Stimulated activated CD8-positive, alpha-beta memory T cell treated with anti-CD3 and anti-CD28 coated beads, Interleukin-12 subunit alpha, Interleukin-12 subunit beta, amount 100 ng/mL, for 24 hours (primary cell): ENCODE data around the gene BRF1.

Experiments
- DNase-seq: peaks from one replicate; pipeline ENCODE4 v3.0.0-alpha.2; 2020; ENCODE audit errors: extremely low read depth

Gene BRF1

GRCh38 chr14:105211086-105211757 is 89.6 kb downstream of the BRF1 start:
- DNase-seq = no peak

GRCh38 chr14:105210266-105211025 is 90.4 kb downstream of the BRF1 start:
- DNase-seq = no peak

DNA sequence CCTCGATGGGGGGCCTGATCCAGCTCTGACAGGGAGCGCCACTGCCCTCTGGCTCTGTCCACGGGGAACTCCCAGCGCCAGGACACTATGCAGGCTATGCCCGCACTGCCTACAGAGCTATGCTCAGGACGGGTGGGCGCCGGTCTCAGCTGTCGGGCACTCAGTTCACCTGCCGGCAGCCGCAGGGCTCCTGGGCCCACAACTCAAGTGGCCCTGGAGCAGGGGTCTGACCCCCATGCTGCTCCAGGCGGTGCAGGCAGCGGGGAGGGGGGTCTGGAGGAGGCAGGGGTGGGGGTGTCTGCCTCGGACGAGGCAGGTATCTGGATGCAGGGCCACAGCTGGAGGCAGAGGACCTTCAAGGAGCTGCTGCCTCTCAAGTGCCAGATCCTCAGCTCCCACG is 91.2 kb downstream of the BRF1 start:
- no peak for DNase-seq

- no peak for DNase-seq
These were observed 91.7 kb downstream of the BRF1 start for GRCh38 chr14:105209091-105209490.

DNA sequence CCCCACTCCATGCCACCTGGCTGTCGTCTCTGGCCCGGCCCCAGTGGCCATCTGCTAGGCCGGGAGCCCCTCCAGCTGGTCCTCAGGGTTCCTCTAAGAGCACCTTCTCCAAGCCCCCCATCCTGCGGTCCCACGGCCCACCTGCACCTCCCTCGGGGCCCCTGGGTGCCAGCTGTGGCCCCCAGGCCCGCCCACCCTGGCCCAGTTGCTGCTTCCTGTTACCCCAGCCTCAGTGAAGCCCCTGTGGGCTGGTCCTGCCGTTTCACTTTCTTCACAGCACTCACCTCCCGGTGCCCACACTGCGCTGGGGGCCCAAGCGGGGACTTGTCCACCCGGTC is 92.1 kb downstream of the BRF1 start:
- no peak for DNase-seq

DNA sequence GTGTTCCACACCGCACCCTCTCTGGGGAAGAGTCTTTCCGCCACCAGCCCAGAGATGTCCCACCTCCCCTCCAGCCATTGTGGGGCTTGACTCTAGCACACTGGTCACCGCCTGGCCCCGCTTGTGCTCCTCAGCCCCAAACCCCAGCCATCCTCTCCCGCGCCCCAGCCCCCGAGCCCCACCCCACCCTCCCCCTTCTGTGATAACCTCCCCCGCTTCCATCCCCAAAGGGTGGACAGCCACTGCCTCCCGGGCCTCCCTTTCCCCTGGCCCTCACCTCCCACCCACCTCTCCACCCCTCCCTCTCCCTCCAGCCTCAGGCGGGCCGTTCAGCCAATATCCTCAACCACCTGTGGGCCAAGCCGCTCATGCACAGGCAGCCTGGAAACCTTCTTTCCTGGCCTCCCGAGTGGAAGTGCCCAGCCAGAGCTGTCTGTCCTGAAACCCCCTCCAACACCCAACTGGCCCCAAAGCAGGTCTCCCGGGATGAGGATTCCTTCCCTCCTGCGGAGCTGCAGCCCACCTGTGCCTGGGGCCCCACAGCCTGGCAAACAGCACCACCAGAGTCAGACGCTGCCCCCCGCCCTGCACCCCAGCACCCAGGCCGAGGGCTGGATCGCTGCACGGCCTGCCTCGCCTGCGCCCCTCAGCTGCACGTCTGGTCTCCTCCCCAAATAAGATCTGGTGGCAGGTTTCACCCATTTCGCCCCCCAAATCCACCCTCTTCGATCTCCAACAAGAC is 92.6 kb downstream of the BRF1 start:
- DNase-seq = no peak

- DNase-seq = no peak
These were observed 93.3 kb downstream of the BRF1 start for GRCh38 chr14:105207460-105207901.

GRCh38 chr14:105206873-105207272 is 93.9 kb downstream of the BRF1 start:
- DNase-seq = no peak

GRCh38 chr14:105205673-105206208 is 95.1 kb downstream of the BRF1 start:
- no peak for DNase-seq

GRCh38 chr14:105204931-105205672 is 95.7 kb downstream of the BRF1 start:
- DNase-seq = no peak

GRCh38 chr14:105204206-105204930 is 96.4 kb downstream of the BRF1 start:
- DNase-seq = no peak

- DNase-seq = no peak
These were observed 97.1 kb downstream of the BRF1 start for GRCh38 chr14:105203701-105204100.

DNA sequence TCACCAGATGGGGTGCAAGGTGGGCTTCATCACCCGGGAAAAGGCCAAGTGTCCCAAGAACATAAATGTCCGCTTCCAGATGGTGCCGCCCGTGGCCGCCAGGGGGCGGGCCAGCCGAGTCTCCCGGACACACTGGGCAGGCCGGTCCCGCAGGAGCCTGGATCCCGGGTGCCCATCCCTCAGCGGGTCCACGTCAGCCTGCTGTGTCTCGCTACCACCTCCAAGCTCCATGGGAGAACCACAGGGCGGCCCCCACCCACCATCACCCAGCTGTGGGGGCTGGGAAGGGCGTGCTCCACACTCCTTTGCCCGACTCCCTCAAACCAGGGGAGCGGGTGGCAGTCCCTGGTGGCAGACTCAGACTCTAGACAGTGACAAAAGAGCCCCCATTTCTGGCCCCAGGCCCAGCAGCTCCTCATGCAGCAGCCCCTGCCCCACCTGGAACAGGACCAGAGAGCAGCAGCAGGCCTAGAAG is 97.7 kb downstream of the BRF1 start:
- no peak for DNase-seq

DNA sequence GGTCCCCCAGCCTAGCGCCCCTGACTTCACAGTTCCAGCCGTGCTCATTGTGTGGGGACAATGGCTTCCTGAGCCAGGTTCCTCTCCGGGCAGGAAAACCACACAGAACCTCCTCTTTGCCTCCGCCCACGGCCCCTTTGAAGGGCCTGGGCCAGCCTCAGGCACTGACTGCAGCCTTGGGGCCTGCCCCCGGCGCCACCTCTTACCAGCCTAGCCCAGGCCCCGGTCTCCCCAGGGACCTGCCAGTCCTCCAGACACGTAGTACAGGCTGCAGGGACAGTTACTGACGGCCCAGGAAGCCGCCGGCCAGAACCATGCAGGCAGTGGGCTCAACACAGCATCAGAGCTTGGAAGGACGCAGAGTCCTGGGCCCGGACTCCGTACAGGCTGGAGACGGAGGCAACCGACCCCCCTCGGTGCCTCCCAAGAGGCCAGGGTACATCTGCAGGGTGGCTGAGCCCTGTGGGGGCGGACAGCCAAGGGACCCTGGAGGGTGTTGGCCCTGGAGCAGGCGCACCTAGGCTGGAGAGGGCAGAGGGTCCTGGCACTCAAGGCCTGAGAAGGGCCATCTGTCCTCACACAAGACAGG is 98.8 kb downstream of the BRF1 start:
- DNase-seq = no peak

DNA sequence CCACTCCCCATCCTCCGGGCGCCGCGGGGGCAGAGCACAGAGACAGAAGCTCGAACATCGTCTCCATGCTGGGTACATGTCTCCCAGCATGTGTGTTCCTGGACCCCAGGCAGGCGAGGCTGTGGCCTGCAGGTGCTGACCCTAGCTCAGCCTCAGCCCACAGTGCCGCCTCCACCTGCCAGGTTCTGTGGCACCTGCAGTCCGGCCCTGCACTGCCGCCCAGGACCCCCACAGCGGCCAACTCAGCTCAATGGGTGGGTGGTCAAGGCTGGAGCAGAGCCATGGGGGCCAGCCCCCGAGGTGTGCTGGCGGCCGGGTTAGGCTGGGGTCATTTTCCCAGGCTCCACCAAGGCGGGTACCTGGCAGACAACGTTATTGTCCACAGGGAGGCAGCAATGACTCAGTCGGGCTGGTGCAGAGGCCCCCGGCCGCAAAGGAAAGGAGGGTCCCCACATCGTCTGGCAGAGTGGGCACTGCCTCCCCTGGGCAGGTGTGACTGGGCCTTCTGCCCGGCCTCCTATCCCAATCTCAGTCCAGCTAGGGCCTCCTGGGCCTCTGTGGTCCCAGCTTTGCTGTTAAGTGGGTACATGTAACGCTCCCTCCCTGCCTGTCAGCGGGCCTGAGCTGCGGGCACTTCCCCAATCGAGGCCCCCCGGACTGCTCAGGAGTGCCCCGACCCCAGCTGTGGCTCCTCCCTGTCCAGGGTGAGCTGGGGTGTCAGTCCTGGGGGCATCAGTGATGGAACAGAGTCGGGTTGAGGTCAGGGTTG is 99.5 kb downstream of the BRF1 start:
- no peak for DNase-seq

DNA sequence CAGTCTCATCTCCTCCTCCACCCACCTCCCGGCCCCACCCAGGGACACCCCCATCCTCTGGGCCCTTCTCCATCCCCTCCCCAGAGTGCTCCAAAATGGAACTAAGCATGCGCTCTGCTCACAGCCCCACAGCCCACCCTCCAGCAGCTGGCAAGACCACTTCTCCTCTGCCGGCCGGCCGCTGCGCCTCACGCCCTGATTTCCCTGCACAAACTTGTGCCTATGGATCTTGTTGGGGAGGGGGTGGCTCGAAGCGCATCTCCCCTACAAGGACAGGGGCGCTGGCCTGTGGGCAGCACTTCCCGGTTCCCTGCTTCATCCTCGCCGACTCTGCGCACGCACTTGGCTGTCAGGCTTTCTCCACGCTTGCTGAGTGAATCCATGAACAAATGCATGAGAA is 100.2 kb downstream of the BRF1 start:
- no peak for DNase-seq

DNA sequence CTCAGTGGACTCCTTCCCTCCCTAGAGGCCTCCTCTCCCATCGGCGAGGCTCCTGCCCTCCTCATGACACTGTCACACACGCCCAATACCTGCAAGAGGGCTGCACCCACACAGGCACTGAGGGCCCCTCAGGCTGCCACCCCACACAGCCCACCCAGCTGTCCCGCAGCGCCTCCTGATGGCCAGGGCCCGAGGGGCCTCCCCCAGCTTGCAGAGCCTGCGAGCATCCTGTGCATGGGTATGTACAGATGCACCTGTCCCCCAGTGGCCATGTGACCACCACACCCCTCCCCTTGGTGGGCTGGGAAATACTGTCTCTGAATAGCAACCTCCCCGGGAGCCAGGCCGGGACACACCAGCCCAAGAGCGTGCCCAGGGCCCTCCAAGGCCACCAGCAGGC is 100.7 kb downstream of the BRF1 start:
- no peak for DNase-seq

- DNase-seq = no peak
These were observed 101.7 kb downstream of the BRF1 start for GRCh38 chr14:105199093-105199492.

GRCh38 chr14:105198588-105198987 is 102.2 kb downstream of the BRF1 start:
- no peak for DNase-seq

DNA sequence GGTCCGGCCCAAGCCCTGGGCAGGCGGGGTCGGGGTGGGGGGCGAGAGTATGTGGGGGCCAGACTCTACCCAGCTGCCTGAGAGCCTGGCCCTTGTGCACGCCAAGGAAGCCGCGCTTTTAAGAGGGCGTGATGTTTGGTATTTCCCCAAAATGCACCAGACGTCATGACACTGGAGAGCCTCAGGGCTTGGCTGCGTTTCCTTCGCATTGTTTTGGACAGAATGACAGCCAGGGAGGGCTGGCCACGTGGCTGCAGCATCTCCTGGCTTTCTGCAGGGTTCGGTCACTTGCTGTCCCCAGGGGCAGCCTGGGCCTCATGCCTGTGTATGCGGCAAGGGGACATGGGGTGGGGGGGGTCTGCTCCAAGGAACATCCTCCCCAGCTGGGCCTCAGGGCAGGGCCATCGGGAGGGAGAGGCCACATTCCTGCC is 103.6 kb downstream of the BRF1 start:
- no peak for DNase-seq
